Islet precursor cell (in vitro differentiated cells): Measurements from ENCODE around the gene PTH2.

Source experiments
- DNase-seq: peaks from one replicate; pipeline ENCODE4 v3.0.0-alpha.2; 2018

The PTH2 gene

DNA sequence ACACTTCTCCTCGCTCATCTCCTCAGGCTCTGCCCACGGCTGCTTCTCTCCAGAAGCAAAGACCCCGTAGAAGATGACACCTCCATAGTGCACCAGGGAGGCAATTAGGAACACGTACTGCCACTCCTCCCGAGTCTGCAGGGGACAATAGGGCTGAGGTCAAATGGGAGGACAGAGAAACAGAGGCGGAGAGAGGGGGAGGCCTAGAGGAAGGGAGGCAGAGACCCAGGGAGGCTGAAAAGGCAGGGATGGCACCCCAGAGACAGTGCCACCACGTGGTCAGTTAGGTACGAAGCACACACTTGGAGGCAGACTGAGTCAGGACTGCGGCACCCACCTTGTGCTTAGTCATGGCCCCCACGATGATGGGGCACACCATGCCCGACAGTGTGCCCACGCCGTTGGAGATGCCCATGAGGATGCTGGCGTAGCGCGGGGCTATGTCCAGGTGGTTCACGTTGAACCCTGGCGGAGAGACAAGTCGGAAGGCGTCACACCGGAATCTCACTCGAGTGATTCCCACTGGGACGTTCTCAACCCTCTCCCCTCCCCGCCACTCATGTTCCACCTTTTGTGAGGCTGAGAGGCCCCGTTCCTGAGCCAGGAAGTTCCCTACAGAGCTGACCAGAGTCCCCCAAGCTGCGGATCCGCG lies 7.6 kb upstream of the PTH2 start:
- no peak for DNase-seq

DNA sequence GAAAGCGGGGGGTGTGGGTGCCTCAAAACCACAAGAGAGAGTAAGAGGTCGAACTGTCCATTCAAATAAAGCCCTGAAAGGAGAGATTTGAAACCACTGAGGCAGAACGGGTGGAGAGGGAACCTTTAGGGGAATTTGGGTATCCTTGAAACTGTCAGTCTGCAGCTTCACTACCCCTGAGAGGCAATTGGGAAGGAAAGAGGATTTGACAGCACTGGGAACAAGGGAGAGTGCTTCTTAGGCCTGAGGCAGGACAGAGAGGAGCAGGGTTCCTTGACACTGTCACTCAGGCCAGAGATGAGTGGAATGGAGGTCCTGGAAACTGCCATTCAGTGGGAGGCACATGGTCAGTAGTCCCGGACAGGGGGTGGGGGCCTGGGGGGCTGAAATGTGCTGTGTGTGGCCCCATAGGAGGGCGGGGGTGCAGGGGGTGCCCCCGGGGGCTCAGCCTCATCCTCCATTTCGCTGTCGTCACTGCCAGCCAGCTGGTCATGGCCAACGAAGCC lies 7.0 kb upstream of the PTH2 start:
- DNase-seq = no peak

DNA sequence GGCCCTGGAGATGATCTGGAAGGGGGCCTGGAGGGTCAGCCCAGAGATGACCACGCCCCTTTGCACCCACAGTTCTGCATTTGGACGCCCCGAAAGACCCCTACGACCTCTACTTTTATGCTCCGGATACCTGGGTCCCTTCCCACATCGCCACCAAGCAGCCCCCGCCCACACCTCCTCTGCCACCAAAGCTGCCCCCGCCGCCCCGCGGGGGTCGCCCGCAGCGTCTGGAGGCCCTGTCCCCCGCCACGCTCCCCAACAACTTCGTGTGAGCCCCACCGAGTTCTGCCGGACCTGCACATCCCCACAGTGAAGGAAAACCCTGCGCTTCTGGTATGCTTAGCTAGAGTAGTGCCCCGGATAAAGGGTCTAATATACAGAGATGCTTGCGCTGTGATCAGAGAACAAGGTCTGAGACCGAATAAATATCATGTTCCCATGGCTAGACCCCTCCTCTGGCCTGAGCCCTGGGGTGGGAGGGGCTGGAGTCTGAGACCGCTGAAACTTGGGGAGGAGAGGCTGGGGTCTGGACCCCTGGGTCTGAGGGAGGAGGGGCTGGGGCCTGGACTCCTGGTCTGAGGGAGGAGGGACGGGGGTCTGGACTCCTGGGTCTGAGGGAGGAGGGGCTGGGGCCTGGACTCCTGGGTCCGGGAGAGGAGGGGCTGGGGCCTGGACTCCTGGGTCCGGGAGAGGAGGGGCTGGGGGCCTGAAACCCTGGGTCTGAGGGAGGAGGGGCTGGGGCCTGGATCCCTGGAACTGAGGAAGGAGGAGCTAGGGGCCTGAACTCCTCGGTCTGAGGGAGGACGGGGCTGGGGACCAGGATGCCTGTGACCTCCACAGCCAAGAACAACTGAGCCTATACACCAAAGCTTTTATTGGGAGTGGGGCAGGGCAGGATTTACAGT lies 5.6 kb upstream of the PTH2 start:
- DNase-seq = no peak

DNA sequence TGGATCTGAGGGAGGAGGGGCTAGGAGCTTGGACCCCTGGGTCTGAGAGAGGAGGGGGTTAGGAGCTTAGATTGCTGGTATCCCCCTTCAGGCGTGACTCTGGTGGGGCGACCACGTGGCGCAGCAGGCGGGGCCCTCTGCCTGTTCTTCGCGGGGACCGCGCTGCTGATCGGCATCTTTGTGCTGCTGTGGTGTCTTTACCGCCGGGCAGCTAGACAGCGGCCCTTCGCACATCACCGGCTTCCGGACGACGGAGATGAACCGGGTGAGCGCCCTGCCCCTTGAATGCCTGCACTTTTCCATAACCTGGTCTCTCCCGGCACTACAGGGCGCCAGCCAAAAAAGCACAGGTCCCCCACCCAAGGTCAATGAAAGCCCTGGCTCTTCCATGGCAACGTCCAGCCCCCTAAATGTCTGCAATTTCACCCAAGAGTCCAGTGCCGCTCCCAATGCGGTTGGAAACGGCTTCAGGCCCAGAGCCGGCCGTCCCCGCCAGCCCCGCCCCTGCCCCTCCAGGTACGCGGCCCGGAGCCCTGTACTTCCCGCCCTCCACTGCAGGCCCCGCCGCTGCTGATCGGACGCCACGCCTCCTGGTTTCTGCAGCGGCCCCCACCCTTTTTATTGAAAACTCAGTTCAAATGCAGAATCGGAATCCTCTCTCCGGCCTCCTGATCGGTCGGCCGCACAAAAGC lies 4.8 kb upstream of the PTH2 start:
- peak; percentile 68 for DNase-seq

DNA sequence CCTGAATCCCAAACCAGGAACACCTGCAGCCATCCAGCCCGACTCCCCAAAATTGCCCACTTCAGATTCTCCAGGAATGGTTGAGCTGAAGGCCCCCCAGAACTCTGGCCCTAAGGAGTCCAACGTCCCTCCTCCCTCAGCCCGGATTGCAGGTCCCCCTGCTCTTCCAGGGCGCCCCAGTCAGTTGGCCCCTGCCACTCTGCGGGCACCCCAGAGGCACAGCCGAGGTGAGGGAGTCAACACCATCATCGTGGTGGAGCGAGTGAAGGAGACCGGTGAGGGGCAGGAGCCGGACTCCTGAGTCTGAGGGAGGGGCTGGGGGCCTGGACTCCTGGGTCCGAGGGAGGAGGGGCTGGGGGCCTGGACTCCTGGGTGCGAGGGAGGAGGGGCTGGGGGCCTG lies 4.1 kb upstream of the PTH2 start:
- no peak for DNase-seq

DNA sequence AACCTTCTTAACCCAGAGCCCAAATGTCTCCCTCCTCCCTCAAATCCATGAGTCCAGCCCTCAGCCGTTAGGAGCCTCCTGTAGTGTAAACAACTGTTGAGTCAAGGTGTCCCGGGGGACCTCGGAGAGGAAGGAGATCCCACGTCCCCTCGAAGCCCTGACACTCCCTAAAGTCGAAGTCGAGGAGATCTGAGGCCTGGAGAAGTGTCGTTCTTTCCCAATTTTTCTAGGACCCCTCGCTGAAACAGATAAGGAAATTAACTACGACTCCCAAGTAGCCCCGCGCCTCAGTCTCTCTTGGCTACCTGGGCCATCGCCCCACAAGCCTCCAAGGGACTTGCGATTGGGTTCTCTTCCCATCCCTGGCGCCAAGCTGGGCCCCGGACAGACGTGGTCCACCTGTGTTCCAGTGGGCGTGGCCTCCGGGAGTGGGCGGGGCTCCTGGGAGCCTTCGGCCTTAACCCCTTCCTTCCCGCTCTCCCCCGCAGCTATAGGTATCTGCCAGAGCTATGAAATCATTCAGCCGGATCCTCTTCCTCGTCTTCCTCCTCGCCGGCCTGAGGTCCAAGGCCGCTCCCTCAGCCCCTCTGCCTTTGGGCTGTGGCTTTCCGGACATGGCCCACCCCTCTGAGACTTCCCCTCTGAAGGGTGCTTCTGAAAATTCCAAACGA lies 2.8 kb upstream of the PTH2 start:
- DNase-seq = peak; percentile 72

DNA sequence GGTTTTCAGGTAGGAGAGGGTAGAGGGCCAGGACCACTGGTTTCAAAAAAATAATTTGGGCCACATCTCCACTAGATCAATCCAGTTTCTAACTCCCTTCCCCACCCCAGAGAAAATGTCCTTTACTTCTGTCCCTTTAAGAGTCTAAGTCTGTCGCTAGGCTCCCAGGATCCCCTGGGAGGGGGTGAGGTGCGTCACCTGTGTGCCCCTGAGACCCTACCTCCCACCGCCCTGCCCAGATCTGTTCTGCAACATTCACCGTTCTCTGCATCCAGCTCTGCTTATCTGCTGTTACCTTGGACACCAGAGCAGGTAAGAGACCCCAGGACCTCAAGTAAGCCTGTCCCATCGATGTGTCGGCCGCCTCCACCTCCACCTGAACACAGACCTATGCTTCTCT lies 1.9 kb upstream of the PTH2 start, which contains the start of gene GFY:
Gene GFY, plus strand, starts transcription at position 211 of the 400 bp plus-strand sequence. CDS start 1,043 bp downstream, outside the sequence.
- DNase-seq = no peak

DNA sequence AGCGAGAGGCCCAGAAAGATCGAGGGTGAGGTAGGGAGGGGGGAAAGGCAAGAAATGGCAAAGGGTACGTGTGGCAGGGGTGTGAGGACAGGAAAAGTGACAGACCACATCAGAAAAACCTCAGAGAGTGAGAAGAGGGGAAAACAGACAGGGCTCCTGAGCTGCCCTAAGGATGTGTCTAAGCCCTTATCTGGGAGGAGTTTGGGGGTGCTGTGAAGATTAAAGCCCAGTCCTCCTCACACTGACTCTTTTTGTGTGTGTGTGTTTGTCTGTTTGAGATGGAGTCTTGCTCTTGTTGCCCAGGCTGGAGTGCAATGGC lies 703 bp upstream of the PTH2 start:
- no peak for DNase-seq

DNA sequence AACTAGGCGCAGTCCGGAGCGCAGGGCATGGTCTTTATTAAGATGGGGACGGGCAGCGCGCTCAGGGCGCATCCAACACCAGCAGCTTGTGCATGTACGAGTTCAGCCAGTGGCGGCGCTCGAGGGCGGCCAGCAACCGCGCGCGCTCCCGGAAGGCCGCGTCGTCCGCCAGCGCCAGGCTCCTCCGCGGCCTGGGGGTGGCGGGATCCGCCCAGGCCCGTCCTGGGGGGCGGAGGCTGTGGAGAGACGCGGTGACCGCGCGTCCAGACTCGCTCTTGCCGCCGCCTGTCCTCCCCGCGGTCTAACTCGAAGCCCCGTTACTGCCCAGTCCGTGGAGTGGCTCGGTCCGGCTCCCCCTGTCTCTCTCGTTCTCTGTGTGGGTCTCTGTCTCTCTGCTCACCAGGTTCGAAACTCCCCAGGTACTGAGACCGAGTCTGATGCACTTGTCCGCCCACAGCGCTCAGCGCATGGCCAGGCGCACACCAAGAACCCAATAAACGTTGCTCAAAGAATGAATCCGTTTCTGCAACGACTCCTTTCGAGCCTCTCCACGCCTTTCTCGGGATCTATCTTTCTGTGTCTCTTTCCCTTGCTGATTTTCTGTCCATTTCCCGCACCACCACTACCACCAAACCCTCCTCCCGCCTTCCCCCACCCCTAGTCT lies 702 bp downstream of the PTH2 start:
- peak; percentile 79 for DNase-seq

DNA sequence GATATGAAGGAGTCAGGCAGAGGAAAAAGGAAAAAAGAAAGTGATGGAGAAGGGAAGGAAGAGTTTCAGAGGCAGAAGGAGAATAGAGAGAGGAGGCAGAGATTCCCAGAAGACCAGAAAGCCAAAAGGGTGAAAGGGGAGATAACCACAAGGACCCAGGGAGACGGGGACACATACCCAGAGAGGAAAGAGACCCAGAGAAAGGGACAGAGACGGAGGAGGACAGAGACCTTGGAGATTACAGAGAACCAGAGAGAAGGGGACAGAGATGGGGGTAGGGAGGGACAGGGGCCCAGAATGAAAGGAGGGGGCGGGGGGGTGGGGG lies 1.4 kb downstream of the PTH2 start:
- DNase-seq = no peak

DNA sequence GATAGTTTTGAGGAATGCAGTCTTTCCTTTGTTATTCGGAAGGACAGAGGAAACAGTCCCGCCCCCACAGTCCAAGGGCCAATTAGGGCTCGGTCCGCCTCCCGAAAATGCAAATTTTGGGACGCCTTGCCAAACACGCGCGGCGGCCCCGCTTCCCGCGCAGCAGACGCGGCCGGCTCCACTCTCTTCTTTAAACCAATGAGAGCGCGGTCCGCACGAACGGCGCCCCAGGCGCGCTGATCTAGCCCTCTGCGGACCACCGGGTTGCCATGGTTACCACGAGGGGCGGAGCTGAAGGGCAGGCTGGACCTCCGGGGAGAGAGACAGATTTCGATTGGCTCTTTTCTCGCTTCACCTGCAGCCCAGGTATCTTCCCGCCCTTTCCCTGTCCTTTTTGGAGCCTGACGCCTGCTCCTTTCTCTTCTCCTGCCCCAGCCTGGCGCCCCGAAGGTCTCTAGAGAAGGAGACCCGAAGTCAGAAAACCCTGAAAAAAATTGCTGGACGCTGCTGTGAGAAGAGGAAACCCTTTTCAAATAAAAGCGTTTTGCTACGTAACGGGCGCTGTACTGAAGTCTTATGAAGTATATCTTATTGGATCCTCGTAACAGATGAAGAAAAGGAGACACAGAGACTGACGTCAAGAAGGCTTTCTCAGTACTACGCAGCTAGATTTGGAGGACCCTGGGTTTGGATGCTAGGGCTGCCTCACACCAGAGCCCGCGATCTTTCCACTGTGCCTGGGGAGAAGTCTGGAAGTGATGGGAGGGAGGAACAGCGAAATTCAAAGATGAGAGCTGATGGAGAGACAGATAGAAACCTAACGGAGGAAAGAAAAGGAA lies 2.0 kb downstream of the PTH2 start:
- peak; percentile 93 for DNase-seq

DNA sequence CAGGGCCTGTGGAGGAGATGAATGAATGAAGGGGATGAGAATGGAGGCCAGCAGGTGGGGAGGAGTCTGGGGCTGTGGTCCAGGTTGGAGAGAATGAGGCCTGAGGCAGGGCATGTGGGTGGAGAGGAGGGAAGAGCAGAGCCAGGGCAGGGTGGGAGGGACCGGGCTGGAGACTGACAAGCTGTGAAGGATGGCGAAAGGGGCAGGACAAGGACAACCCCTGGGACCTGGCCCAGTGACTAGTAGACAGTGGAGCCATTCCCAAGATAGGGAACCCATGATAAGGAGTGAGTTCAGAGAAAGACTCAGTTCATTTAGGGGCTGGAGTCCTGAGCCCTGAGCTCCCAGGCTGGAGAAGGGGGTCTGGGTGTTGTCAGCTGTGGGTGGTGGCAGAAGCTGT lies 3.0 kb downstream of the PTH2 start:
- DNase-seq = no peak

DNA sequence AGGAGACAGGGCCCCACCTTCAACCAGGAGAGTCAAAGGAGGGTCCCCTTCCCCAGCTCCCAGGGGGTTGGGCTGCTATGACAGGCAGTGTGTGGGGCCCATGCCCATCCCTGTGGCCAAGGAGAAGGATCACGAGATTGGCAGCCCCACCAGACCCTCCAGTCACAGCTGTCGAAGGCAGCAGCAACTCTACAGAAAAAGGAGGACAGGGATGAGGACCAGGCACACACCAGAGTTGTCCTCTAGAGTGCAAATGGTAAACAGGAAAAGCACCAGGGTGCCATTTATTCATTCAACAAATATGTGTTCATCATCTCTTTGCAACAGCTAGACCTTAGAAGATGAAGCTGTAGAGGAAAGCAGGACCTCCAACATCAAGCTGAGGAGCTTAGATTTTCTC lies 4.1 kb downstream of the PTH2 start:
- DNase-seq = no peak

DNA sequence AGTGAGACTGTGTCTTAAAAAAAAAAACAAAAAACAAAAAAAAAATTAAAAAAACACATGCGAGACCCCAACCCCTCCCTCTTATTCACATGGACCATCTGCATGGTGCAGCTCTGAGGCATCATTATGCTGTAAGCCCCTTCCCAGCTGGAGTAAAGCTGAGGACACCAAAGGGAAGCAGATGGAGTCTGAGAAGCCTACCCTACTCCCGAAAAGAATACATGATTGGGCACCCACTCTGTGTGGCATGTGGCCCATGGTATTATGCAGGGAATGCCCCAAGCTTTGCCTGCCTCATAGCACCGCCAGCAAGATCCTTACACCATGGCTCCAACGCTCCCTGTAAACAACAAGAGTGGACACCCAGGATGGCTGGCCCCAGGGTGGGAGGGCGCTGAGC lies 4.7 kb downstream of the PTH2 start:
- DNase-seq = no peak

DNA sequence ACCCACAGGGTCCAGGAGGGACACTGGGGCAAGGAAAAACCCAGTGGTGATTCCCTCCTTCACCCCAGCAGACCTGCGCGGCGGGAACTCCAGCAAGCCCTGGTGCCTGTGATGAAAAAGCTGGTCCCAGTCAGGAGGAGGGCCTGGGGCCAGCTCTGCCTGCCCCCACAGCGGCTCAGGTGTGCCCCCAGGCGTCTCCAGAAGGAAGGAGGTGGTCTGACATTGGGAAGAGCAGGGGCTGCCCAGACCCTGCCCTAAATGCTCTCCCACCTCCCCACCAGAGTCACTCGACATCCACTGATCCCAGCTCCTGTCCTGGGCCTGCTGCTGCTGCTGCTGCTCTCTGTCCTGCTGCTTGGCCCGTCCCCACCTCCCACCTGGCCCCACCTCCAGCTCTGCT lies 6.2 kb downstream of the PTH2 start:
- no peak for DNase-seq

DNA sequence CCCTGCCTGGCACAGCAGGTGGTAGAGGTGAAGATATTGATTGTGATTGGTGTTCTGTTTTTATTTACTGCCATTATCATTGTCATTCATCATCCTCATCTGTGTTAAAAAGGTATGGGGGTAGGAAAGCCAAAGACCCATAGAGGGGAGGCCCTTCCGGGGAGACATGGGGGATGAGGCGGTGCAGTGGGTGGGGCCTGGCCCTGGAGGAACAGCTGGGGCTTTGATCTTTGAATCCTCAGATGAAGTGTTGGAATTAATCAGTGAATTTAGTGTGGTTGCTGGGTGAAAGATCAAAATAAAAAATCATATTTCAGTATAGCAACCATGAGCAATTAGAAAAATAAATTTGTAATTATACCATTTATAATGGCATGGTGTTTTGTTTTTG lies 7.4 kb downstream of the PTH2 start:
- DNase-seq = no peak

DNA sequence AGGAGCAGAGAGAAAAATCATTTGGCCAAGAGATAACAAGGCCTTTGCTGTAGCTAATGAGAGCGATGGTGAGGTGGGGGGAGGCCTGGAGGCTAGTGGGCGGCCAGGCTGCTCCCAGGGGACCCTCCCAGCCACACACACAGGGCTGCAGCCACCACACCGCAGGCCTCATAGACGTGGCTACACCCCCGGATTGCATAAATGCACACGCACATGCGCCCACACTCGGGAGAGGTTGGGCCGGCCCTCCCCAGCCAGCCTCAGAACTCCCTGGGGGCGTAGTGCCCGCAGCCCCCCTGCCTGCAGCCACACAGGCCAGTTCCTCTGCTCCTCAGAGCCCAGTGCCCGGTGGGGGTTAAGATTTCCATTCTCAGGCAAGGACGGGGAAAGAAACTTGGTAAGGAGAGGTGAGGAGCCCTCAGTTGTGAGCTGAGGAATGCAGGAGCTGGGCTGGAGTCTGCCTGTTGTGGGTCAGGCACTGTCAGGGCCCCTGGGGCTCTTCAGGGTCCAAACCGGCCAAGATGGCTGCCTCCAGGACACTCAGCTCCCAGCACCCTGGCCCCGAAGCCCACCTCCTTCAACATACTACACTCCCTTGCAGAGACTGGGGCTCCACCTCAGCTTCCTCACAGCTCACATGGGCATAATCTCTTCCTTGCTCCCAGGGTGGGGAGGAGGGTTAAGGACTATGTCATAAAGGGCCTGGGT lies 8.0 kb downstream of the PTH2 start:
- DNase-seq = no peak

DNA sequence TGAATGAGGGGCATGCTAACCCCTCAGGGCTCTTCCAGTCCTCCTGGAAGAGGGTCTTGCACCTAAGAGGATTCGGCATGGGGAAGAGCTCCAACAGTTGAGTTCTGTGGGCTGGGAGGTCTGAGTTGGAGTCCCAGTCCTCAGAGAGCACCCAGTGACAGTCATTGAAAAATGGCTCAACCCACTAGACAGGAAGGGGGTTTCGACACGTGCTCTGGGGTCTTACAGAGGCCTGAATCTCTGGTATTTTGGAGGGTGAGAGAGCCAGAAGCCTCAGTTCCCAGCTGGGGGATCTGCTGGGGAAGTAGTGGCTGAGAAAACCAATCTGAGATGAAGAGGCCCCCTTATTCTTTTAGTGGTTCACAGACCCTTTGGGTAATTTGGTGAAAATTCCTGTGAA lies 9.0 kb downstream of the PTH2 start:
- no peak for DNase-seq

DNA sequence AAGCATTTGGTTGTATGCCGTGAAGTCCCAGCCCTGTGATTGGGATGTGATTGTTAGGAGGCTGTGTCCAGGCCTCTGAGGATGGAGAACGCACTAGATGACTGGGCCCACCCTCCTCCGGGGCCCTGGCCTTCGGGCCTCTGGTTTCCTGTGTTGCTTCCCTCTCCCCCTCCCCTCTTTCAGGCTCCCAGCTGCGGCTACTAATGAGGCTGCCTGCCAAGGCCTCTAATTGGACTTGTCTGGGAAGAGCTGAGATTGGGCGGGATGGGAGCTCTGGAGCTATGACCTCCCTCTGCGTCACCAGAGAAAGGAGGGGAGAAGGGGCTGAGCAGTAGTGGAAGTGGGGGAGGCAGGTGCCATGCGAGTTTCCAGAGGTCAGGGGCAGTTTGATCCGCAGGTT lies 9.9 kb downstream of the PTH2 start:
- DNase-seq = peak; percentile 85

DNA sequence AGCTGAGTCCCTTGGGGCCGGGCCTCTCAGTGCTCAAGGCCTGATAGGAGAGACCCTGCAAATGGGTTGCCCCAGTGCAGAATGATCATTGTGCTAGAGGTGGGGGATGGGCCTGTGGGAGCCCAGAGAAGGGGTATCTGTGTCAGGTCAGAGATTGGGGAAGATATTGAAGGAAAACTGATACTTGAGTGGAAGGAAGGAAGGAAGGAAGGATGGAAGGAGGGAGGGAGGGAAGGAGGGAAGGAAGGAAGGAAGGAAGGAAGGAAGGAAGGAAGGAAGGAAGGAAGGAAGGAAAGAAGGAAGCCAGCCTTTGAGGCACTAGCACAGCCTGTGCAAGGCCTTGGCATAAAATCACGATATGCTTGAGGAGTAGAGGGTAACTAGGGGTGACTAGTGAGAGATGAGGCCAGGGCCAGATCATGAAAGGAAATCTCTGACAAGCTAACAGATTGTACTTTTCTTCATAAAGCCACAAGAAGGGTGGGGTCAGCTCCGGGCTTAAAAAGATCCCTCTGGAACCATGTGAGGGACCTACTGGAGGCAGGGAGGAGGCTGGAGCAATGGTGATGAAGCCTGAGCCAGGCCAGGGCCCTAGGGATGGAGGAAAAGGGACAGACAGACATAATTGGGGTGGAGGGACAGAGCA lies 11.4 kb downstream of the PTH2 start:
- no peak for DNase-seq
